T-cell (primary cell): Measurements from ENCODE around the gene ITPR2. TPM values are rescaled to one million over a fixed set of nuclear protein-coding genes. Genes with fewer than 3 reads are reported as not detected.

Source experiments
- ATAC-seq, 4 experiments: fragments of 200-7000 bp in 3 of 4; fragments of 150-1000 bp in 1 of 4; cut with Tn5 transposase; replicated peaks in 1 of 4; 1 replicate in 3 of 4; 2 replicates in 1 of 4; pipeline ENCODE4 v1.10.0; 2021; ENCODE audit warnings: moderate library complexity in 3 of 4, mild to moderate bottlenecking in 2 of 4, moderate number of reproducible peaks in 1 of 4
- CTCF ChIA-PET, 2 donors: fragments of 300-600 bp; sonication (Branson Sonifier 250); formaldehyde crosslinking; loops; one replicate each; lab custom pipeline; 2022; ENCODE audit warnings: antibody characterized with exemption in 2 of 2; lab: Charles Lee
- POLR2A ChIA-PET, 2 donors: fragments of 300-600 bp; sonication (Branson Sonifier 250); formaldehyde crosslinking; loops; one replicate each; lab custom pipeline; 2022; ENCODE audit warnings: antibody characterized with exemption in 2 of 2; lab: Charles Lee
- DNase-seq, 35 experiments: peaks; one replicate each; pipeline versions ENCODE4 v3.0.0 to v3.0.0-alpha.2; 2013 to 2023
- H3K27ac ChIP-seq: one replicate; pipeline ENCODE4 v1.5.1; 2013; ENCODE audit warnings: low read length
- H3K27me3 ChIP-seq, 2 experiments: replicated peaks in 1 of 2; 1 replicate in 1 of 2; 2 replicates in 1 of 2; pipeline versions ENCODE4 v1.6.1 to v1.7.0; 2013; ENCODE audit warnings: low read length in 1 of 2, mixed read lengths in 1 of 2; ENCODE audit not compliant: control insufficient read depth in 2 of 2, insufficient read depth in 2 of 2; ENCODE audit errors: extremely low read depth in 1 of 2
- H3K36me3 ChIP-seq, 2 donors: 1 replicate in 1 of 2; 2 replicates in 1 of 2; pipeline versions ENCODE4 v1.6.1 to v1.7.0; 2013; ENCODE audit warnings: low read length in 1 of 2; ENCODE audit not compliant: control insufficient read depth in 2 of 2, insufficient read depth in 1 of 2; ENCODE audit errors: extremely low read depth in 1 of 2
- H3K4me1 ChIP-seq, 2 experiments: 1 replicate in 1 of 2; 2 replicates in 1 of 2; pipeline versions ENCODE4 v1.6.1 to v1.7.0; 2013; ENCODE audit warnings: low read length in 2 of 2, mixed read lengths in 1 of 2; ENCODE audit not compliant: insufficient read depth in 2 of 2, control insufficient read depth in 1 of 2; ENCODE audit errors: extremely low read depth in 1 of 2
- H3K4me3 ChIP-seq, 2 donors: 1 replicate in 1 of 2; 2 replicates in 1 of 2; pipeline versions ENCODE4 v1.5.1 to v1.7.0; 2013; ENCODE audit warnings: mild to moderate bottlenecking in 2 of 2, low read length in 1 of 2, moderate library complexity in 1 of 2; ENCODE audit not compliant: control insufficient read depth in 1 of 2; ENCODE audit errors: extremely low read depth in 1 of 2
- H3K9me3 ChIP-seq: 2 replicates; pipeline ENCODE4 v1.7.0; 2013
- H3K27ac Mint-ChIP-seq, 2 donors: one replicate each; pipeline ENCODE4 v1.8.0; 2020 to 2021; ENCODE audit warnings: mild to moderate bottlenecking in 2 of 2, mixed read lengths in 2 of 2
- H3K27me3 Mint-ChIP-seq, 2 donors: one replicate each; pipeline ENCODE4 v1.8.0; 2021 to 2022; ENCODE audit warnings: mixed read lengths in 2 of 2
- H3K36me3 Mint-ChIP-seq: one replicate; pipeline ENCODE4 v1.8.0; 2021; ENCODE audit warnings: mixed read lengths
- H3K4me1 Mint-ChIP-seq, 3 donors: one replicate each; pipeline ENCODE4 v1.8.0; 2020 to 2022; ENCODE audit warnings: mixed read lengths in 3 of 3, mild to moderate bottlenecking in 1 of 3
- H3K4me3 Mint-ChIP-seq, 3 donors: one replicate each; pipeline ENCODE4 v1.8.0; 2020 to 2022; ENCODE audit warnings: mild to moderate bottlenecking in 3 of 3, mixed read lengths in 3 of 3, moderate library complexity in 3 of 3
- H3K9me3 Mint-ChIP-seq, 3 donors: one replicate each; pipeline ENCODE4 v1.8.0; 2020 to 2022; ENCODE audit warnings: mixed read lengths in 3 of 3
- WGBS: methylation state at CpG from one replicate; pipeline ENCODE4 v1.1.5; 2013; ENCODE audit warnings: missing lambda C conversion rate; ENCODE audit not compliant: insufficient coverage; 5-methylcytosine and 5-hydroxymethylcytosine counted together
- total RNA-seq, 35 experiments: library from RNA in 6 of 35; stranded (reverse) in 6 of 35; fragments of 120-200 nt in 1 of 35; gene quantifications; one replicate each; pipeline versions ENCODE4 v1.2.1 to v1.2.4 and lab custom pipeline; 2013 to 2026

ITPR2 gene
- total RNA-seq, 5 donors from 2014 or later (not counting 1 experiment from before 2014, with no cell fraction given): 38.8 to 52.5 (median 44.5) TPM

GRCh38 chr12:26822026-26822425 is 11.0 kb downstream of the ITPR2 start:
- ChIA-PET POLR2A (interaction anchor here in 1 of 2 donors (0.6 kb wide), 3 partner anchors 16 to 144 kb away, joined by 3 read pairs; no protein-coding TSS in a partner anchor), CTCF (interaction anchor here in 1 of 2 donors (0.5 kb wide), 1 partner anchor 408 kb away, joined by 4 read pairs; no protein-coding TSS in a partner anchor)
- DNase-seq: no peak
- H3K36me3 Mint-ChIP-seq: peaks cover 8% of the 10 kb centered on the region
- Histone ChIP-seq H3K36me3 (no peaks in the 10 kb centered on the region), H3K9me3 (no peaks in the 10 kb centered on the region), H3K4me1 (no peaks in the 10 kb centered on the region), H3K27ac (no peak overlapping the region), H3K4me3 (no peak overlapping the region), H3K27me3 (no peaks in the 10 kb centered on the region)
- ATAC-seq: no peak
- no CpG with 5 or more reads among the region's 2 CpGs for WGBS
- H3K27me3 Mint-ChIP-seq: no peaks in the 10 kb centered on the region
- no peak overlapping the region for H3K4me3 Mint-ChIP-seq
- H3K27ac Mint-ChIP-seq: no peak overlapping the region
- peaks cover 33 to 45% (median 41%) of the 10 kb centered on the region in 3 donors for H3K4me1 Mint-ChIP-seq
- no peaks in the 10 kb centered on the region for H3K9me3 Mint-ChIP-seq

DNA sequence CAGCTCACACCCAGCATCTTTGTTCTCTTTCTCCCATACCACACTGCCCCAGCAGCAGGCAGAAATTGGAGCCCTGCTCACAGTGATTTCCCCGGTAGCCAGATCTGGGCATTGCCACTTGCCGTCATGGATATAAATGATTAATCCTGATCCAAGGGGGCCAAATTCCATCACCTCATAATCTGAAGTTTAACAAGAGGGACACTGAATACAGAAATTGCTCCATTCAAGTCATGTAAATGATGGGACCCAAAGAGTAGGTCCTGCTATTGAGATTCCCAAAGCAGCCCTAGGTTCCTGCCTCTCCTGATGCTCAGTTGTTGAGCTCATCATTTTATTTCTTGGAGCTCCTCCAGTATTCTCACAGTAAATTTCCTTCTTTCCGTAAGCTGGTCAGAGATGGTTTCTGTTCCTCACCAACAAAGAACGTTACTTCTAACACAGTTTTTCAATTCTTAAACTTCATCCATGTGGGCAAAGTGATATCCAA is 11.7 kb downstream of the ITPR2 start:
- Histone ChIP-seq H3K9me3 (no peaks in the 10 kb centered on the region), H3K27me3 (no peaks in the 10 kb centered on the region), H3K4me3 (no peak overlapping the region), H3K4me1 (no peaks in the 10 kb centered on the region), H3K36me3 (no peaks in the 10 kb centered on the region), H3K27ac (no peak overlapping the region)
- ChIA-PET POLR2A (interaction anchor here (0.6 kb wide), 3 partner anchors 16 to 214 kb away, joined by 3 to 5 read pairs (median 3); no protein-coding TSS in a partner anchor), CTCF (interaction anchor here in 1 of 2 donors (0.5 to 1.0 kb wide), 2 partner anchors 9 to 409 kb away, joined by 3 to 4 read pairs; no protein-coding TSS in a partner anchor)
- Mint-ChIP-seq H3K36me3 (peaks cover 13% of the 10 kb centered on the region), H3K27me3 (no peaks in the 10 kb centered on the region), H3K4me3 (no peak overlapping the region), H3K27ac (no peak overlapping the region), H3K9me3 (no peaks in the 10 kb centered on the region), H3K4me1 (peaks cover 25 to 40% (median 40%) of the 10 kb centered on the region in 3 donors)
- 86% methylated on average over 2 of the region's 4 CpGs for WGBS
- DNase-seq: no peak
- ATAC-seq: no peak

DNA sequence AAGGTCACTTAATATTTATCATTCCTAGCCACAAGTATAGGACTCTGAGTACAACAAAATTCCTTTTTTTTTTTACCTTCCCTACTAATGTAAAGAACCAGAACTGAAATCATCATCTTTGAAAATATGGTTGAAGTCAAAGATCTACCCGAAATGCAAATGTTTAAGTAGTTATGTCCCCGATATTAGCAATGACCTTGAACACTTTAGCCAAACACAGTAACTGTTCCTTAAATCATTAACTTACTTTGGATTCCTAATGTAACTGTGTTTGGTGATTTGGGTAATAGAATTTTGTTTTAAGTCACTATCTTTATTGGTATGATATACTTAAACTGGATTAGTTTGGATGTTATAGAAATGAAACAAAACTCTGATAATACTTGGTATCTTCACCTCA is 14.4 kb downstream of the ITPR2 start:
- no peak overlapping the region for H3K27ac Mint-ChIP-seq

GRCh38 chr12:26818201-26818600 is 14.8 kb downstream of the ITPR2 start:
- Histone ChIP-seq H3K4me1 (no peaks in the 10 kb centered on the region), H3K27me3 (no peaks in the 10 kb centered on the region), H3K4me3 (no peak overlapping the region), H3K36me3 (no peaks in the 10 kb centered on the region), H3K9me3 (no peaks in the 10 kb centered on the region), H3K27ac (no peak overlapping the region)
- ChIA-PET POLR2A (no interaction called here), CTCF (no interaction called here)
- ATAC-seq (no peak), DNase-seq (no peak)
- H3K4me3 Mint-ChIP-seq: no peak overlapping the region
- H3K9me3 Mint-ChIP-seq: no peaks in the 10 kb centered on the region
- no peaks in the 10 kb centered on the region for H3K27me3 Mint-ChIP-seq
- H3K4me1 Mint-ChIP-seq: peaks cover 12 to 26% (median 24%) of the 10 kb centered on the region in 3 donors
- no CpG with 5 or more reads among the region's 3 CpGs for WGBS
- no peak overlapping the region for H3K27ac Mint-ChIP-seq
- peaks cover 21% of the 10 kb centered on the region for H3K36me3 Mint-ChIP-seq

More for the DNA sequence above, 14.4 kb downstream of the ITPR2 start:
- peaks cover 15 to 28% (median 28%) of the 10 kb centered on the region in 3 donors for H3K4me1 Mint-ChIP-seq
- H3K27ac ChIP-seq: no peak overlapping the region
- CTCF ChIA-PET: no interaction called here
- H3K4me3 Mint-ChIP-seq: no peak overlapping the region
- H3K4me3 ChIP-seq: no peak overlapping the region
- H3K36me3 Mint-ChIP-seq: peaks cover 18% of the 10 kb centered on the region
- H3K36me3 ChIP-seq: no peaks in the 10 kb centered on the region
- H3K9me3 Mint-ChIP-seq: no peaks in the 10 kb centered on the region
- no peaks in the 10 kb centered on the region for H3K9me3 ChIP-seq
- ATAC-seq (no peak), DNase-seq (no peak)
- no peaks in the 10 kb centered on the region for H3K4me1 ChIP-seq
- POLR2A ChIA-PET: no interaction called here
- no peaks in the 10 kb centered on the region for H3K27me3 Mint-ChIP-seq
- no CpG with 5 or more reads among the region's 2 CpGs for WGBS
- H3K27me3 ChIP-seq: no peaks in the 10 kb centered on the region

DNA sequence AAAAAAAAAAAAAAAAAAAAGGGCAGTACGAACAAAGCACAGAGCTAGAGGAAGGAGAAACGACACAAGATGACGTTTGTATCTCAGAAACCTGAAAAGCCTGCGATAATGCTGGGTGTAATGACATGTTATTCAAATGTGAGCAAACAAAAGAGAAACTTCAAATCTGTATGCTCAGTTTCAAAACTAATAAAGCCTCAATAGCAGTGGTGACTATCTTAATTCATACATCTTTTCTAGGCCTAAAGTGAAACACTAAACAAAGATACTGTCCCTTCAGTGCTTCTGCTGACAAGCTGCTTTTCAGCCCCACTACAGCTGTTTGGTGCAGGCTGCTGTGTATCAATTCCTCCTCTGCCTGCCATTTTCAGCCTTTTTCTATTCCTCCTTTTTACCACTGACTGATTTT is 15.8 kb downstream of the ITPR2 start:
- CTCF ChIA-PET: no interaction called here
- ATAC-seq: peak in 1 of 4 experiments; percentile 67
- H3K27ac Mint-ChIP-seq: no peak overlapping the region

DNA sequence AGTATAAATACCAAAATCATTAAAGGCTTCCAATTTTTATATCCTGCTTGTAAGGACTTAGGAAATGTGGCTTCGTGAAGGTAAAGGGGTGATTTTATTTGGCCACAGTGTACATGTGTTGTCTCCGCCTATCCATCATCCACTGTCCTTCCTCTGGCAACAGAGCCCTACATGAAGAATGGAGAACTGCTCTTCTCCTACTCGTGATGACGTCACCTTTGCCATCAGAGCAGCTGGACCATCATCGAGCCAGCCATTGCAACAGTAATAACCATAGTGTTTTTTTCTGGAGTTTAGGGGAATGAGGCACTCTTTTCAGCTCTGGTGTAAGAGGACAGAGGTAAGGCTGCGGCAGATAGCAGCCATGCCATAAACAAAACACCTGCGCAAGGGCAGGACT is 19.2 kb downstream of the ITPR2 start:
- H3K4me1 Mint-ChIP-seq: peaks cover 12 to 27% (median 25%) of the 10 kb centered on the region in 3 donors
- no peaks in the 10 kb centered on the region for H3K9me3 Mint-ChIP-seq
- no peak overlapping the region for H3K4me3 Mint-ChIP-seq
- Histone ChIP-seq H3K27ac (no peak overlapping the region), H3K36me3 (no peaks in the 10 kb centered on the region), H3K4me3 (no peak overlapping the region), H3K27me3 (no peaks in the 10 kb centered on the region), H3K9me3 (no peaks in the 10 kb centered on the region), H3K4me1 (peaks cover 0 to 1% of the 10 kb centered on the region in 2 experiments)
- ATAC-seq: no peak
- peaks cover 37% of the 10 kb centered on the region for H3K36me3 Mint-ChIP-seq
- ChIA-PET POLR2A (no interaction called here), CTCF (no interaction called here)
- no CpG with 5 or more reads among the region's 7 CpGs for WGBS
- DNase-seq: no peak
- no peaks in the 10 kb centered on the region for H3K27me3 Mint-ChIP-seq
- no peak overlapping the region for H3K27ac Mint-ChIP-seq

More for the DNA sequence above, 15.8 kb downstream of the ITPR2 start:
- no peaks in the 10 kb centered on the region for H3K27me3 ChIP-seq
- no peak for DNase-seq
- Mint-ChIP-seq H3K27me3 (no peaks in the 10 kb centered on the region), H3K9me3 (no peaks in the 10 kb centered on the region), H3K36me3 (peaks cover 24% of the 10 kb centered on the region), H3K4me3 (peak overlapping the region in 1 of 3 donors; percentile 2), H3K4me1 (peaks cover 8 to 21% (median 19%) of the 10 kb centered on the region in 3 donors)
- no peaks in the 10 kb centered on the region for H3K4me1 ChIP-seq
- no peak overlapping the region for H3K4me3 ChIP-seq
- POLR2A ChIA-PET: interaction anchor here in 1 of 2 donors (0.6 kb wide), 1 partner anchor 10 kb away, joined by 4 read pairs; no protein-coding TSS in a partner anchor
- WGBS: no CpG with 5 or more reads among the region's 4 CpGs
- no peaks in the 10 kb centered on the region for H3K9me3 ChIP-seq
- H3K36me3 ChIP-seq: no peaks in the 10 kb centered on the region
- H3K27ac ChIP-seq: no peak overlapping the region
